ENCODE data around the gene ALDH1A1. TPM values are rescaled to one million over a fixed set of nuclear protein-coding genes. Genes with fewer than 3 reads are reported as not detected.

The ALDH1A1 gene
- total and polyA plus RNA-seq, 2 of the 8 experiments (the other 6 are each of a cell fraction or from before 2014, with no cell fraction given): 0.50 to 0.82 TPM

- no peak for TF ChIP-seq SIX5 (IDR thresholded peaks at IDR 0.05; ENCODE audit: low read depth, low read length)
- TF ChIP-seq USF2 (IDR thresholded peaks at IDR 0.05; ENCODE audit: low read length): no peak
- no peak for TF ChIP-seq GTF2F1 (IDR thresholded peaks at IDR 0.05; ENCODE audit: borderline replicate concordance, low read depth, low read length)
- TF ChIP-seq BCL11A (IDR thresholded peaks at IDR 0.05; ENCODE audit: low read depth in 2 of 2, low read length in 2 of 2): no peak
- no peak for TF ChIP-seq CTCF (IDR thresholded peaks at IDR 0.05; ENCODE audit: control extremely low read depth in 1 of 3, insufficient read depth in 1 of 3, low read depth in 1 of 3, low read length in 3 of 3)
- no peak for TF ChIP-seq FOSL1 (IDR thresholded peaks at IDR 0.05; ENCODE audit: insufficient read depth, low read depth, low read length)
- TF ChIP-seq ATF3 (IDR thresholded peaks at IDR 0.05; ENCODE audit: insufficient read depth, low read depth, low read length): no peak
- no peak for TF ChIP-seq TAF7 (optimal IDR thresholded peaks at IDR 0.05; ENCODE audit: borderline replicate concordance, low read depth, low read length)
- TF ChIP-seq EZH2 (IDR thresholded peaks at IDR 0.05; ENCODE audit: low read depth, low read length, severe bottlenecking): no peak
- TF ChIP-seq CEBPB (IDR thresholded peaks at IDR 0.05; ENCODE audit: low read depth, low read length): no peak
- no peaks in the 10 kb centered on the region for H3K36me3 ChIP-seq (ENCODE audit: control insufficient read depth in 2 of 4, insufficient read depth in 4 of 4, low read length in 3 of 4)
- H2BK12ac ChIP-seq (ENCODE audit: low read depth, low read length): no peak overlapping the region
- no peak overlapping the region for H2BK5ac ChIP-seq (ENCODE audit: low read depth, low read length)
- no peaks in the 10 kb centered on the region for H3K79me2 ChIP-seq (ENCODE audit: control insufficient read depth in 1 of 2, insufficient read depth in 2 of 2, low read length in 2 of 2)
- no peak overlapping the region for H3K27ac ChIP-seq (ENCODE audit: low read depth, low read length)
- H3K18ac ChIP-seq (ENCODE audit: extremely low read depth, low read length): no peak overlapping the region
- no peak overlapping the region for H3K56ac ChIP-seq (replicated peaks; ENCODE audit: insufficient read length, low read depth, low read length)
- DNase-seq (ENCODE audit: low read depth in 1 of 2, low spot score in 2 of 2) (no peak), FAIRE-seq (no peak)
- no peak overlapping the region for H4K91ac ChIP-seq (replicated peaks; ENCODE audit: insufficient read length, low read length)
- H3K14ac ChIP-seq (ENCODE audit: insufficient read length): no peak overlapping the region
- ChIA-PET CTCF (ENCODE audit: partially characterized antibody) (interaction anchor here (1.6 to 1.7 kb wide), 2 partner anchors 18 to 147 kb away, joined by 4 to 6 read pairs; no protein-coding TSS in a partner anchor), POLR2A (ENCODE audit: partially characterized antibody) (no interaction called here)
- no peak overlapping the region for H2BK20ac ChIP-seq (ENCODE audit: low read length)
- no peak overlapping the region for H4K8ac ChIP-seq (ENCODE audit: extremely low read depth, insufficient read depth, low read length)
- no peak overlapping the region for H2BK15ac ChIP-seq (ENCODE audit: low read length)
- no peak overlapping the region for H3K9ac ChIP-seq (replicated peaks in 1 of 4; ENCODE audit: extremely low read depth in 1 of 4, low read depth in 3 of 4, low read length in 3 of 4)
- H3K4me1 ChIP-seq (replicated peaks in 1 of 4; ENCODE audit: control insufficient read depth in 3 of 4, insufficient read depth in 4 of 4, low read length in 3 of 4): peaks cover 0 to 3% (median 1%) of the 10 kb centered on the region in 4 experiments; a peak in 3 of 7 replicates
- H4K20me1 ChIP-seq (replicated peaks in 1 of 2; ENCODE audit: control insufficient read depth in 1 of 2, insufficient read depth in 2 of 2, low read length in 2 of 2): no peaks in the 10 kb centered on the region
- H2AK5ac ChIP-seq (ENCODE audit: low read depth, low read length): no peak overlapping the region
- no peaks in the 10 kb centered on the region for H3K27me3 ChIP-seq (replicated peaks in 1 of 4; ENCODE audit: control insufficient read depth in 3 of 4, extremely low read depth in 1 of 4, insufficient read depth in 3 of 4, low read length in 3 of 4)
- H3K23ac ChIP-seq (ENCODE audit: insufficient read length): no peak overlapping the region
- H3K79me1 ChIP-seq (ENCODE audit: low read depth, low read length): no peaks in the 10 kb centered on the region
- H3K4me3 ChIP-seq (ENCODE audit: extremely low read depth in 1 of 4, insufficient read depth in 2 of 4, low read depth in 3 of 4, low read length in 4 of 4): no peak overlapping the region
- no peak overlapping the region for H3K4ac ChIP-seq (replicated peaks; ENCODE audit: insufficient read length, low read depth, low read length)
- no peaks in the 10 kb centered on the region; the same call in 1 of the 2 replicates for H3K23me2 ChIP-seq (ENCODE audit: low read depth, low read length)
- no peak overlapping the region for H3K4me2 ChIP-seq (ENCODE audit: insufficient read depth in 1 of 2, low read depth in 2 of 2, low read length in 2 of 2)
- no peaks in the 10 kb centered on the region for H3K9me3 ChIP-seq (ENCODE audit: insufficient read depth in 2 of 2, low read depth in 1 of 2, low read length in 1 of 2)
- no peak overlapping the region for H2BK120ac ChIP-seq (replicated peaks; ENCODE audit: low read depth, low read length)
- H4K5ac ChIP-seq (ENCODE audit: insufficient read length, low read depth, low read length): no peak overlapping the region
- H2AFZ ChIP-seq (ENCODE audit: low read length): no peak overlapping the region
Observed at GRCh38 chr9:72875221-72875620, 77.6 kb downstream of the ALDH1A1 start.

Data from H1 (cell line).